ENCODE results near the gene ITGA3. TPM values are rescaled to one million over a fixed set of nuclear protein-coding genes. Genes with fewer than 3 reads are reported as not detected.

Gene ITGA3
- total RNA-seq, 5 donors from 2014 or later (not counting 1 experiment from before 2014, with no cell fraction given) = 8.5 to 20.0 (median 14.8) TPM

- Histone ChIP-seq H3K27ac (ENCODE audit: low read length) (no peak overlapping the region), H3K27me3 (replicated peaks in 1 of 2; ENCODE audit: control insufficient read depth in 2 of 2, extremely low read depth in 1 of 2, insufficient read depth in 2 of 2, low read length in 1 of 2) (peaks cover 0 to 36% of the 10 kb centered on the region in 2 experiments), H3K36me3 (ENCODE audit: control insufficient read depth in 2 of 2, extremely low read depth in 1 of 2, insufficient read depth in 1 of 2, low read length in 1 of 2) (no peaks in the 10 kb centered on the region), H3K4me3 (ENCODE audit: control insufficient read depth in 1 of 2, extremely low read depth in 1 of 2, low read length in 1 of 2) (no peak overlapping the region), H3K4me1 (ENCODE audit: control insufficient read depth in 1 of 2, extremely low read depth in 1 of 2, insufficient read depth in 2 of 2, low read length in 2 of 2) (peaks cover 0 to 7% of the 10 kb centered on the region in 2 experiments), H3K9me3 (no peaks in the 10 kb centered on the region)
- Mint-ChIP-seq H3K9me3 (no peaks in the 10 kb centered on the region), H3K4me1 (peaks cover 0 to 11% (median 10%) of the 10 kb centered on the region in 3 donors), H3K27ac (no peak overlapping the region), H3K4me3 (no peak overlapping the region), H3K27me3 (peaks cover 5 to 23% of the 10 kb centered on the region in 2 donors), H3K36me3 (no peaks in the 10 kb centered on the region)
- ChIA-PET CTCF (no interaction called here), POLR2A (no interaction called here)
- DNase-seq (no peak), ATAC-seq (replicated peaks in 1 of 4) (no peak)
- 82% methylated on average over 4 of the region's 4 CpGs for WGBS (ENCODE audit: insufficient coverage)
These were observed 6.9 kb upstream of the ITGA3 start for GRCh38 chr17:50048988-50049387.

GRCh38 chr17:50049636-50050035 lies 6.3 kb upstream of the ITGA3 start:
- CTCF ChIA-PET = no interaction called here
- Histone ChIP-seq H3K4me3 (ENCODE audit: control insufficient read depth in 1 of 2, extremely low read depth in 1 of 2, low read length in 1 of 2) (no peak overlapping the region), H3K27ac (ENCODE audit: low read length) (no peak overlapping the region), H3K9me3 (no peaks in the 10 kb centered on the region), H3K27me3 (replicated peaks in 1 of 2; ENCODE audit: control insufficient read depth in 2 of 2, extremely low read depth in 1 of 2, insufficient read depth in 2 of 2, low read length in 1 of 2) (peaks cover 0 to 30% of the 10 kb centered on the region in 2 experiments), H3K36me3 (ENCODE audit: control insufficient read depth in 2 of 2, extremely low read depth in 1 of 2, insufficient read depth in 1 of 2, low read length in 1 of 2) (no peaks in the 10 kb centered on the region), H3K4me1 (ENCODE audit: control insufficient read depth in 1 of 2, extremely low read depth in 1 of 2, insufficient read depth in 2 of 2, low read length in 2 of 2) (peaks cover 0 to 8% of the 10 kb centered on the region in 2 experiments)
- POLR2A ChIA-PET = no interaction called here
- peaks cover 5 to 20% of the 10 kb centered on the region in 2 donors for H3K27me3 Mint-ChIP-seq
- WGBS (ENCODE audit: insufficient coverage) = 100% methylated on average over 2 of the region's 3 CpGs
- no peak for DNase-seq
- H3K9me3 Mint-ChIP-seq = no peaks in the 10 kb centered on the region
- no peaks in the 10 kb centered on the region for H3K36me3 Mint-ChIP-seq
- no peak for ATAC-seq (replicated peaks in 1 of 4)
- no peak overlapping the region for H3K4me3 Mint-ChIP-seq
- H3K27ac Mint-ChIP-seq = no peak overlapping the region
- H3K4me1 Mint-ChIP-seq = peaks cover 0 to 11% (median 10%) of the 10 kb centered on the region in 3 donors

DNA sequence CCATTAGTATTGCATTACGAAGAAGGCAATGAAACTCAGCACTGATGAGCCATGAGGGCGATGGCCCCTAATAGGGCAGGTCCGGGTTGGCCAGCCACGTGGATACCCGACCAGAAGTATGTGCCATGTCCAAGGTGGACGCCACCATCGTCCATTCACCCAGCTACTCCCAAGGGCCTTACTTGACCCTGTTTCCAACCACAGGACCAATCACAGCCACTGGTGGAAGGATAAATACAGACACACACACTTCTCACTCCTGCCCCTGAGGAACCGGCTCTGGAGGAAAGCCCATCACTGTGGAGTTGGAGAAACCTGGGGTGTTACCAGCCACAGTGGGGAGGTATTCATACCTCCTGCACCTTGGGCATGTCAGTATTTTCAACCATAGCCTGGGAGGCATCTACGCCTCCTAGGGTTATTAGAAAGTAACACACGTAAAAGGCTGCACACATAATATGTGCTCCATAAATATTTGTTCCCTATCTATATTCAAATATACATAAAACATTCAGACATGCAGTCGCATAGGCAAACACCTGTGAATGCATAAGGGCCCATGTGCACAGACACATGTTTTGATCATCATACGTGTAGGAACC lies 5.4 kb upstream of the ITGA3 start:
- 93% methylated on average over 5 of the region's 12 CpGs for WGBS (ENCODE audit: insufficient coverage)
- Histone ChIP-seq H3K4me3 (ENCODE audit: control insufficient read depth in 1 of 2, extremely low read depth in 1 of 2, low read length in 1 of 2) (no peak overlapping the region), H3K4me1 (ENCODE audit: control insufficient read depth in 1 of 2, extremely low read depth in 1 of 2, insufficient read depth in 2 of 2, low read length in 2 of 2) (peaks cover 0 to 17% of the 10 kb centered on the region in 2 experiments), H3K27ac (ENCODE audit: low read length) (no peak overlapping the region), H3K36me3 (ENCODE audit: control insufficient read depth in 2 of 2, extremely low read depth in 1 of 2, insufficient read depth in 1 of 2, low read length in 1 of 2) (no peaks in the 10 kb centered on the region), H3K9me3 (no peaks in the 10 kb centered on the region), H3K27me3 (replicated peaks in 1 of 2; ENCODE audit: control insufficient read depth in 2 of 2, extremely low read depth in 1 of 2, insufficient read depth in 2 of 2, low read length in 1 of 2) (peaks cover 0 to 28% of the 10 kb centered on the region in 2 experiments)
- CTCF ChIA-PET = no interaction called here
- H3K4me3 Mint-ChIP-seq = no peak overlapping the region
- no peak overlapping the region for H3K27ac Mint-ChIP-seq
- H3K4me1 Mint-ChIP-seq = peaks cover 6 to 16% (median 14%) of the 10 kb centered on the region in 3 donors
- H3K9me3 Mint-ChIP-seq = no peaks in the 10 kb centered on the region
- ATAC-seq (replicated peaks in 1 of 4) (no peak), DNase-seq (no peak)
- no peaks in the 10 kb centered on the region for H3K36me3 Mint-ChIP-seq
- peaks cover 5 to 23% of the 10 kb centered on the region in 2 donors for H3K27me3 Mint-ChIP-seq
- POLR2A ChIA-PET = no interaction called here

DNA sequence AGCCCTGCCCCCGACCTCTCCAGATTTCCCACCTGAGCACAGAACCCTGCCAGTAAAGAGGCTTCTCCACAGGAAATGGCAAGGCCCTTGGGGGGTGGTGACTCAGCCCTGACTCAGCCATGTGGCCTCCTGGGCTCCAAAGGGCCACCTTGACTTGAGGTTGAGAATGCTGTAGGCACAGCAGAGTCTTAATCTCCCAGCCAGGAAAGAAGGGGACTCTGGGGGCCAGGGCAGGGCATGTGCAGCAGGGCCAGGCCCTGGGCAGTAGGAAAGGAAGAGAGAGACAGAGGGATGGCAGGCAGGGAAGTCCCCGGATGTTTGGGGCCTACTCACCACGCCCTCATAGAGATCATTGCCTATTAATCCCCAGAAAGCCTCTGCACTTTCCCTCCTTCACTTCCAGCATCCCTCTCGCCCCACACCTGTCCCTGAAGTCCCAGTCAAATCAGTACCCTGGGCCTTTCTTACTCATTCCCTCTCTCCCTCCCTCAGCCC lies 4.8 kb upstream of the ITGA3 start:
- CTCF ChIA-PET = no interaction called here
- Mint-ChIP-seq H3K27ac (peak overlapping the region in 1 of 2 donors; percentile 70), H3K4me1 (peaks cover 6 to 16% (median 14%) of the 10 kb centered on the region in 3 donors), H3K27me3 (peaks cover 5 to 23% of the 10 kb centered on the region in 2 donors), H3K36me3 (no peaks in the 10 kb centered on the region), H3K9me3 (no peaks in the 10 kb centered on the region), H3K4me3 (no peak overlapping the region)
- H3K4me1 ChIP-seq (ENCODE audit: control insufficient read depth in 1 of 2, extremely low read depth in 1 of 2, insufficient read depth in 2 of 2, low read length in 2 of 2) = peaks cover 0 to 17% of the 10 kb centered on the region in 2 experiments
- peak in 2 of 4 experiments; percentile 39 to 59 for ATAC-seq (replicated peaks in 1 of 4)
- 61% methylated on average over 3 of the region's 4 CpGs for WGBS (ENCODE audit: insufficient coverage)
- peak in 2 of 35 experiments; percentile 17 to 18 for DNase-seq
- H3K4me3 ChIP-seq (ENCODE audit: control insufficient read depth in 1 of 2, extremely low read depth in 1 of 2, low read length in 1 of 2) = no peak overlapping the region
- H3K9me3 ChIP-seq = no peaks in the 10 kb centered on the region
- H3K36me3 ChIP-seq (ENCODE audit: control insufficient read depth in 2 of 2, extremely low read depth in 1 of 2, insufficient read depth in 1 of 2, low read length in 1 of 2) = no peaks in the 10 kb centered on the region
- H3K27ac ChIP-seq (ENCODE audit: low read length) = no peak overlapping the region
- POLR2A ChIA-PET = no interaction called here
- H3K27me3 ChIP-seq (replicated peaks in 1 of 2; ENCODE audit: control insufficient read depth in 2 of 2, extremely low read depth in 1 of 2, insufficient read depth in 2 of 2, low read length in 1 of 2) = peaks cover 0 to 28% of the 10 kb centered on the region in 2 experiments

DNA sequence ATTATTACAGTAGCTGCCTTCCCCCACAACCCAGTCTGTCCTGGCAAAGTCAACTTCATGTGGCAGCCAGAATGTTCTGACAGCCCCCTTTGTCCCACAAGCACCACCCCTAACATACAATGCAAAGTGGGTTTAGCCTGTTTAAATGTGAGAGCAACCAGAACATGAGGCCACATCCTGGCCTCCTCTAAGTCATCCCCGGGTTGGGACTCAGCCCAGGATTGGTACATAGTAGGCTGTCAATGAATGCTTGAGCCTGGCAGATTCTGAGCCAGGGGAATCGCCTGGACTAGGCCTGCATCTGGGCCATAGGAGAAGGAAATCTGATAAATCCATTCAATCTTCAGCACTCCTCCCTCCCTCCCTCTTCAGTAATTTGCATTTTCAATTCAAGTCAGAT lies 4.3 kb upstream of the ITGA3 start:
- peaks cover 0 to 26% of the 10 kb centered on the region in 2 experiments for H3K27me3 ChIP-seq (replicated peaks in 1 of 2; ENCODE audit: control insufficient read depth in 2 of 2, extremely low read depth in 1 of 2, insufficient read depth in 2 of 2, low read length in 1 of 2)
- no peak overlapping the region for H3K27ac Mint-ChIP-seq

GRCh38 chr17:50052241-50052796 lies 3.6 kb upstream of the ITGA3 start:
- H3K4me1 Mint-ChIP-seq = peaks cover 15 to 23% (median 22%) of the 10 kb centered on the region in 3 donors
- Histone ChIP-seq H3K36me3 (ENCODE audit: control insufficient read depth in 2 of 2, extremely low read depth in 1 of 2, insufficient read depth in 1 of 2, low read length in 1 of 2) (no peaks in the 10 kb centered on the region), H3K4me3 (ENCODE audit: control insufficient read depth in 1 of 2, extremely low read depth in 1 of 2, low read length in 1 of 2) (no peak overlapping the region), H3K27ac (ENCODE audit: low read length) (no peak overlapping the region), H3K4me1 (ENCODE audit: control insufficient read depth in 1 of 2, extremely low read depth in 1 of 2, insufficient read depth in 2 of 2, low read length in 2 of 2) (peaks cover 3 to 27% of the 10 kb centered on the region in 2 experiments), H3K27me3 (replicated peaks in 1 of 2; ENCODE audit: control insufficient read depth in 2 of 2, extremely low read depth in 1 of 2, insufficient read depth in 2 of 2, low read length in 1 of 2) (peaks cover 0 to 23% of the 10 kb centered on the region in 2 experiments), H3K9me3 (no peaks in the 10 kb centered on the region)
- DNase-seq (no peak), ATAC-seq (replicated peaks in 1 of 4) (no peak)
- no peak overlapping the region for H3K4me3 Mint-ChIP-seq
- ChIA-PET POLR2A (no interaction called here), CTCF (no interaction called here)
- H3K36me3 Mint-ChIP-seq = no peaks in the 10 kb centered on the region
- H3K27ac Mint-ChIP-seq = peak overlapping the region in 1 of 2 donors; percentile 36
- H3K27me3 Mint-ChIP-seq = peaks cover 1 to 13% of the 10 kb centered on the region in 2 donors
- no peaks in the 10 kb centered on the region for H3K9me3 Mint-ChIP-seq
- 98% methylated on average over 4 of the region's 6 CpGs for WGBS (ENCODE audit: insufficient coverage)

More for the DNA sequence above, 4.3 kb upstream of the ITGA3 start:
- CTCF ChIA-PET = no interaction called here
- H3K9me3 Mint-ChIP-seq = no peaks in the 10 kb centered on the region
- no peaks in the 10 kb centered on the region for H3K36me3 ChIP-seq (ENCODE audit: control insufficient read depth in 2 of 2, extremely low read depth in 1 of 2, insufficient read depth in 1 of 2, low read length in 1 of 2)
- no peaks in the 10 kb centered on the region for H3K36me3 Mint-ChIP-seq
- WGBS (ENCODE audit: insufficient coverage) = 33% methylated on average over 1 of the region's 2 CpGs
- POLR2A ChIA-PET = no interaction called here
- no peaks in the 10 kb centered on the region for H3K9me3 ChIP-seq
- no peak overlapping the region for H3K4me3 Mint-ChIP-seq
- H3K4me1 ChIP-seq (ENCODE audit: control insufficient read depth in 1 of 2, extremely low read depth in 1 of 2, insufficient read depth in 2 of 2, low read length in 2 of 2) = peaks cover 0 to 20% of the 10 kb centered on the region in 2 experiments
- H3K4me3 ChIP-seq (ENCODE audit: control insufficient read depth in 1 of 2, extremely low read depth in 1 of 2, low read length in 1 of 2) = no peak overlapping the region
- no peak overlapping the region for H3K27ac ChIP-seq (ENCODE audit: low read length)
- H3K27me3 Mint-ChIP-seq = peaks cover 5 to 20% of the 10 kb centered on the region in 2 donors
- DNase-seq (no peak), ATAC-seq (replicated peaks in 1 of 4) (no peak)
- H3K4me1 Mint-ChIP-seq = peaks cover 8 to 16% (median 16%) of the 10 kb centered on the region in 3 donors

Data from T-cell (primary cell).